ENCODE data around the gene MMP24OS.
A peak's percentile ranks its signal among the peaks of the same experiment; 100 is the strongest.
"Not testable (repeated sequence)": the region's sequence is repeated elsewhere in the genome, so short reads cannot be mapped to it uniquely, and the experiment has no call there.

The MMP24OS gene

DNA sequence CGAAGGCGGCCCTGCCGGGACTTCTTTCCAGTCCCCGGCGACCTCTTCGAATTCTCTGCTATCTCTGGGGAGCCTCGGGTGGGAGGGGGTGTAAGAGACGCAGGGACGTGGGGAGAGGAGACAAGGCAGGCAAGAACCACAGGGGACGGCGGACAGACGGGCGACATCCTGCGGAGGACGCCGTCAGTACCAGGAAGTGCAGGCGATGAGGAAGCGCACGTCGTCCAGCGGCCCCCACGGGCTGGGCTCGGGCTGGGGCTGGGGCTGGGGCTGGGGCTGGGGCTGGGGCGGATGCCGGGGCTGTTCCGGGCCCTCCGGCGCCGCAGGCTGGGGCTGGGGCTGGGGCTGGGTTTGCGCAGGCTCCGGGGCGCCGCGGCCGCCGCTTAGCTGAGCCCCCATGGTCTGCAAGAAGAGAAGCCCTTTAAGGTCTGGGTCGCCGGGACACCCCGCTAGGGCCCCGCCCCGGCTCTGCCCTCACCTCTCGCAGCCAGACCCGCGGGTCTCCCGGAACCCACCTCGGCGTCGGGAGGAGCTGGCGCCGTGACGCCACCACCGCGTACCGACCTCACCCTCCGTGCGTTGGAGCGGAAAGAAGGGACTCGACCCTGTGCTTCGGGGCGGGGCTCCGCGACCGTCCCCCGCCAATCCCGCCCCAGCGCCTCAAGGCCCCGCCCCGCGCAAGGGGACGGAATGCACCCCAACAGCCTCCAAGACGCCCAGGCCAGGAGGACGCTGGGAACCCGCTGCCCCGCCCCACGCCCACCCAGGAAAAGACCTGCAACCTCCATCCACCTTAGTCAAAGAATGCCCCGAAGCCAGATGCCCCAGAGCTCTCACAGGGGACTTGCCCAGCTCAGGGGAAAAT is at the start of gene MMP24OS:
Gene MMP24OS (minus strand): TSS at position 592 of the 865 bp plus-strand sequence. CDS start 193 bp downstream, at position 399.
- peak; percentile 78 to 85 for DNase-seq (ENCODE audit: low read depth in 2 of 2)

DNA sequence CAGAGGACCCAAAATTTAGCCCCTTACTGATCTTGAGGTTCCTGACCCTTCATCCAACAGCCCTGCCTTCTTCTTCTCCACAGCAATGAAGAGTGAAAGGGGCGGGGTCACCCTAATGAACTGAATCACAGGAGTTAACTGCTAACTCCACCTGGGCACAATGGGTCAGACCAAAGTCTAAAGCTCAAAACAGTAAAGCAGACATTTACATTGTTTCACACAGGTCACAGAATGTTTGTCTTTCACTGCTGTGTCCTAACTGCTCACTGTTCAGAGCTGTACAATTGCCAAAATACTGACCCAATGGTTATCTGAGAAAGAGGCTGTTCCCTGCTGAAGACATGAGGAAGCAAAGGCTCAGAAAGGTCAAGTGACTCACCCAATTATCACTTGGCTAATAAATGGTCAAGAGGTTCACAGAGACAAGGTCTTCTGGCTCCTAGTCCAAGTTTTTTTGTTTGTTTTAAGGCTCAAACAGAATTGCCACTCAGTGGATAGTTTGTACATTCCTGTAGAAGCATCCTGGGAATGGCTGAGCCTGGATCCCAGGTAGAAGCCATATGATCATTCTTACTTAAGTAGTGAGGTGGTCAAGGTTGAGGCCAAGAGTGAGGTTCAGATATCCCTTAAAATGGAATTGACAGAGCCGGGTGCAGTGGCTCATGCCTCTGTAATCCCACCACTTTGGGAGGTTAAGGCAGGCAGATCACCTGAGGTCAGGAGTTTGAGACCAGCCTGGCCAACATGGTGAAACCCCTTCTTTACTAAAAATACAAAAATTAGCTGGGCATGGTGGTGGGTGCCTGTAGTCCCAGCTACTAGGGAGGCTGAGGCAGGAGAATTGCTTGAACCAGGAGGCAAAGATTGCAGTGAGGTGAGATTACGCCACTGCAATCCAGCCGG is 49.4 kb upstream of the MMP24OS start:
- DNase-seq (ENCODE audit: low read depth in 2 of 2) = no peak

DNA sequence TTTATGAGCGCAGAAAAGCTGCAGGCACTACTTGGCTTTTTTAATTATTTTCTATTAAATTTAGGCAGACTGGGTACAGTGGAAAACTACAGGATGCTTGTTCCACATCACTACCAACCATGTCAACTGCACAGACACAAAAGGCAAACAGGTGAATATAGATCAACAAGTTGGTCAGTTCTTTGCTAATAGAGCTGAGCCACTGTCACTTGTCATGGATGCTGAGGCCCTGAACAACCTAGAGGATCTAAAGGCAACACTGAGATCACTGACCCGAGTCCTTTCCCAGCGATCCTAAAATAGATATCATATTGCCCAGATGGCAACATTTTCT is 48.8 kb upstream of the MMP24OS start:
- no peak for DNase-seq (ENCODE audit: low read depth in 2 of 2)

DNA sequence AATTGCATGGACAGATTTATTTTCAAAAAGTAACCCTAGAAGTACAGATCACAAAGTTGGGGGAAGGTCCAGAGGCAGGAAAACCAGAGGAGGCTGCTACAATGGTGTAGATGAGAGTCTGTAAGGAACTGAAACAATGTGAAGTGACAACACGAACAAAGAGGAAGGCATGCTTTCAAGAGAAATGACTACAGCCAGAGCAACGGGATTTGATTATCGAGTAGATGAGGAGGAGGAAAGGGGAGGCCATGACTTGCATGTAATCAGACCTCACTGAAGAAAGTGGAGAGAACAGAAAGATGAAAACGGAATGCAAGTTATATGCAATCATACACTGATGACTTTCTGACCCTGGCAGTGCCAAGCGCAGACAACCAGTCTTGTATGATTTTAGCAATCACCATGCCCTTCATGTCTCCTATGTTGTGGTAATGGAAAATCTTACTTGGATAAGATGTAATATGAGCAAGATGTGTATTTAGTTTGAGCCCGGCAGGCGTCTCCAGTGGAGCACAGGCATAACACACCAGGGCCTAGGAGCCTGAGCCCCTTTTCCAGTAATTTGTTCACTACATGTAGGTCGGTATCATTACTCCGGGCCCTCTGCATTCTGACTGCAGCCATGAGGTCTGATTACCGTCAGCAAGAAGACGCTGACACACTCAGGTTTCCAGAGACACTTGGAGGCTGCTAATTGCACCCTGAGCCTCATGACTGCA is 48.3 kb upstream of the MMP24OS start:
- DNase-seq (ENCODE audit: low read depth in 2 of 2) = no peak

DNA sequence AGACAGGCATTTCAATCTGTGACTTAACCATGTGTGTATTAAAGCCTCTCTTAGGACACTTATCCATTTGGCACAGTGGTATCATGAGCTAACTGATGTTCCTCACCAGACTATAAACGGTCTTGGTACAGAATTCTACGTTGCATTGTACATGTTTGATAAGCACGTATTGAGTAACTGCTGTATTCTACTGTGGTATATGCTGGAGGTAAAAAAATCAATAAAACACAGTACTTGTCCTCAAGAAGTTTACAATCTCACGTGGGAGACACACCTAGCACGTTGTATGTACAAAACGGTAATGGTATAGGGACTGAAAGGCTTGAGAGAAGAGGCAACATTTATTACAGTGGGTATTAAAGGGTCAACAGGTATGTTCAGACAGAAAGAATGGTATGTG is 47.5 kb upstream of the MMP24OS start:
- DNase-seq (ENCODE audit: low read depth in 2 of 2) = no peak

DNA sequence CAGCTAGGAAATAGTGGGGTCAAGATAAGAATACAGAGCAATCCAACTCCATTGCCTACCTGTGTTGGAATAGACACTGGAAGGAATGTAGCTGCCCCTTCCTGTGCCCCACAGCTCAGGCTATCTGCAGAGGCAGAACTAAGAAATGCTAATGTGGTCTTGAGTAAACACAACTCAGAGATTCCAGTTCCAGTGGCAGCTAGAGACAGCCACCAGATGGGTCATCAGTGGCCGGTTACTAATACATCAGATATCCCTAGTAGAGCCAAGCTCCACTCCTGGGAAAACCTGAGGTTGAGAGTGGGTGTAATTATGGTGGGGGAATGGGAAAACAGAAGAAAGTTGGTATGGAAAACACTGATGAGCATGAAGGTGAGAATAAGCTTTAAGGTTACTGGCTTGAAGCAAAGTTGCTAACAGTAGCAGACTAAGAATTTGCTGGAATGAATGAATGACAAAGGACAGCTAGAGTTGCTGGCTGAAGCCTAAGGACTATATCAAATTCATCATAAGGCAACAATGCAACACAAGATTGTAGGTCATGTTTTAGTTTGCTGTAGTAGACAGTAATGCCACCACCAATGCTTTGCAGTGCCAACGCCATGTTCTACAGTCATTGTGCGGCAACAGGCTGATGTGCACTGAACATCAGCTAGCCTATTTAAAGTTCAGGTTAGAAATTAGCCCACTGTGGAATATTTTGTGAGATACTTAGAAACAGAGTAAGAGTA is 42.6 kb upstream of the MMP24OS start:
- DNase-seq (ENCODE audit: low read depth in 2 of 2) = no peak

DNA sequence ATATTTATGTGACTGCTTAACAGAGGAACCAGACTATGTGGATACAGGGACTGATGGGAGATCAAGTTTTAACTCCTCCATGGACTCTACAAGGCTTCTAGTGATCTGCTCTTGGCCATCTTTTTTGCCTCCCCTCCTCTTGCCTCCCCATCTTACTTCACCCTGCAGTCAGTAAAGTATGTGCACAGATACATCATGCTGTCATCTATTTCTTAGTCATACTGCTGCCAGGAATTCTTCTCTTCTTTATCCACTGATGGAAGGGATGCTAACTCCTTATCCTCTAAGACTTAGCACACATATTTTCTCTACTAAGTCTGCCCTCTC is 41.9 kb upstream of the MMP24OS start:
- no peak for DNase-seq (ENCODE audit: low read depth in 2 of 2)

DNA sequence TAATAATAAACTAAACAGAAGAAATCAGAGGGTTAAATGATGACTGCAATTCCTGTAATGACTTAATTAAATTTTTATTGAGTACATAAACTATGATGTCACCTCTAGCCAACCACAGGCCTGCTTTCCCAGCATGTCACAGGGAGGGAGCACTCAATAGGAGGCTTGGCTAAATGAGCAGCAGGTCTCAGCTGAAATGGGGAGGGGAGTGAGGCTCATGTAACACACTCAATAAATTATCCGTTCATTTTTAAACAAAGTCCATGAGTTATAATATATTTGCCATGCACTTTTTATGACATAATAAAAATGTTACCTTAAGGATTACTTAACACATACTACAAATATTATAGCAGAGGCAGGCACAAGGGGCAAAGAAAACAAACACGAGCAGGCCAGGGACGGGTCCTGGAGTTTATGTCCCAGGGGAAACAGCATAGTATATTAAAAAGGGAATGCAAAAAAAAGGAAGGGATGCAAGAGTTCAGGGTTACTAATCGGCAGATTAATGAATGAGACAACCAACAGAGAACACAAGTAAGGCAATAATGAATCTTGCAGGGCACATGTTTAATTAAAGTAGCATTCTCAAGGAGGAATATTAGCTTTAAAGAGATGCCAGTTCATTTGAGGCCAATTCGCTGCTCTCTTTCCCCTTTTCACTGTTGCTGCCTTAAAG is 41.4 kb upstream of the MMP24OS start:
- DNase-seq (ENCODE audit: low read depth in 2 of 2) = no peak

DNA sequence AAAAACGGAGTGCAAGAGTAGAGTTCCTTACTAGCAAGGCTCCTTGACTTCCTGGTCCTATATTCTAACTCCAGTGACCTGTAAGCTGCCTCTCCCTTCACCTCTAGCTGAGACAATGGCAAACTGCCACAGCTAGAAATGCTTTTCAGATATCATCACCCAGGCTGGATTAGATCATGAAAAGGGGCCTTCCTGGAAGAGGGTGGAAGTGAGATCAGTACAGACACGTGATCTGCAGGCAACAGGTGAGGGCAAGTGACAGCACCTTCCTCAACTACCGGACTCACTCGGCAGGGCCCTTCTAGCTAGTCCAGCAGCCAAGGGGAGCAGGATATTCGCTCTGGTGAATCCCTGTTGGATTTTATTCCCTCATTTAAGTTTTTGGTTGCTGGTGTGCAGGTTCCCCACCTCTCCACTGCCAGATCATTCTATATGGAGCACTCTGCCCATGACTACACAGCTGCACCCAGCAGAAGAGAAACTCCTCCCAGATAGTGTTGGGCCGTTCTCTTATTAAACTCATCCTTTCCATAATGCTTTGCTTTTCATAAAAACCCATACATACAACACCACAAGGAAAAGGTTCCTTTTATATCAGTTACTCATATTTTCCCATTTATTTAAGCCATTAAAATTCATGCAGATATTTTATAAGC is 40.7 kb upstream of the MMP24OS start:
- DNase-seq (ENCODE audit: low read depth in 2 of 2) = no peak

DNA sequence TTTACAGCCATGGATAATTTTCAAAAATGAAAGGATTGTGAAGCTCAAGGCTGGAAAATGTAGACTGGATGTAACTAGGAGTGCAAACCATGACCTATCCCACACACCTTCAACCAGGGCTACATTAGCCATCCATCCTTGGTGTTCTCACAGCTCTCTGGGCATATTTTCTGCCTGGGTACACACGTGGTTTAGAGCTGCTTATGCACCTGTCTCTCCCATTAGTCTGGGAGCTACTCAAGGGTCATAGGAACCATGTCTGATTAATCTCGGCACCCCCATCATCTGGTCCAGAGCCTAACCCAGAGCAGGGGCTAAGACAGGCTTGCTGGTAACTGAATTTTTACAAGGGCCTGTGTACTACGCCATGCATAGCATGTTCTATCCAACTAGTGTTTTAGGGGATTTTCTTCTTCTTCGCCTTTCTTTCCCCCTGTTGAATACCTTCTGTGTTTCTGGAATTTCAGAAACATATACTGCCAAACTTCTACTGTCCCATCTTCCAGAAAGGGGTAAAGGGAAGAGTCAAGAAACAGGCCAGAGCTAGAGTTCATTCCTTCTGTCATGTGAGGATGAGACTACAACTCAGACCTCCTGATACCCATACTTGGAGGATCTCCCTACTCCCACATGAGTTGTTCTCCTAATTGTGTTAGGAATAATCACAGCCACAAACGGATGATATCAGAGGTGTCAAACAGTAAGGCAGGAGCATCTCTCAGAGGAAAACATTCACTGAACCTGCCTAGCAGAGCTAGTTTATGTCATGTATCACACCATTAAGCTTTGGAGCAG is 39.7 kb upstream of the MMP24OS start:
- DNase-seq (ENCODE audit: low read depth in 2 of 2) = no peak

DNA sequence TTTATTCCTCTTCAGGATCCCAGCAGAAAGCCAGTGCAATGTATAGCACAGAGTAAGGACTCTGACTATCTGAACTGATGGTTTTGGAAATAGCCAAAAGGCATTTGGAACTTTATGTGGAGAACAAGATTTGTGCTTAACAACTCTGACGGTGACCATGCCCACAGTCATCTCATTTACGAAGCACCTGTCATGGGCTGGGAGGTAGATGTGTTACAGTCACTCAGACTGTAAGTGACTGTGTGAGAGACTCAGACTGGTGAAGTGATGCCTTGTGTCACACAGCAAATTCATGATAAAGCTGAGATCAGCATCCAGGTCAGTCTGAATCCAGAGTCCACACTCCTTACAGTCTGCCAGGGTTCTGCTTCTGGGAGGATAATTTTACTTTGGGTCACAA is 38.2 kb upstream of the MMP24OS start:
- DNase-seq (ENCODE audit: low read depth in 2 of 2) = no peak

DNA sequence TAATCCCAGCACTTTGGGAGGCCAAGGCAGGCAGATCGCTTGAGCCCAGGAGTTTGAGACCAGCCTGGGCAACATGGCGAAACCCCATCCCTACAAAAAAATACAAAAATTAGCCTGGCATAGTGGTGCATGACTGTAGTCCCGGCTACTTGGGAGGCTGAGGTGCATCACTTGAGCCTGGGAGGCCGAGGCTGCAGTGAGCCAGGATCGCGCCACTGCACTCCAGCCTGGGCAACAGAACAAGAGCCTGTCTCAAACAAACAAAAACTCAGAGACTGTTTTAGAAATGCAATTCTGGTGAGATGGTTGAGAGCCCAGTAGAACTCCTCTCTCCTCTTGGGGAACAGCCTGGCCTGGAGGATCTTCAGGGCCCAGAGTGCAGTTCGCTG is 37.7 kb upstream of the MMP24OS start:
- not testable (repeated sequence) for DNase-seq (ENCODE audit: low read depth in 2 of 2)

DNA sequence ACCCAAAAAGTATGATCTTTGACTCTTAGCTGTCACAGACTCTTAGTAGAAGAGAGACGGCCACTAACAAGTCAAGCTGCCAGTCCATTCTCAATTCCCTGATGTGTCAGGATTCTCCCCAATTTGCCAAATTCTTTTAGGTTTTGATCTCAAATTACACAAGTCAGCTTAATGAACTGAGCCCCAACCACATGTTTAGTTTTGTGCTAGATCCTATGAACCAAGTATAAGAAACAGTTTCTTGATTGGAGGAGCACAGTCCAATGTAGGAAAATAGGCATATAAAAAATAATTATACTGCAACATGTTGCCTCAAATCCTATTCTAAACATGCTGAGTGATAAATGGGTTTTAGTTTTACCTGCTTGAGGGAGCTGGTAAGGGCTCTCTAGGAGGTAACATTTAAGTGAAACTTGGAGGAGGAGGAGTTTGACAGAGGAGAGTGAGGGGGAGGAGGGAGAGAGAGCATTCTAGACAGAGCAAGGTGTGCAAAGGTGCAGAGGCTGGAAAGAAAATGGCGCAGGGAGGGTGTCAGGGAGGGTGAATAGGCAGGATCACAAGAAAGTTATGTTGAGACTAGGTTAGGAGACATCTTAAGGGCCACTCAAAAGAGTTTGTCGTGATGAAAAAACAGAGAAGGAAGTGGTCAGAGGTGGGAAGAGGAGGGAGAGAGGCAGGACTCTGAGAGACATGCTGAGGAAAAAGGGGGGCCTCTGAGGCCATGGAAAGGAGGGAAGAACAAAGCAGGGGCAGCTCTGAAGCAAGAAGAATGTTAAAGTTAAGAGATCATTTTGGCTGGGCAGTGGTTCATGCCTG is 37.1 kb upstream of the MMP24OS start:
- no peak for DNase-seq (ENCODE audit: low read depth in 2 of 2)

DNA sequence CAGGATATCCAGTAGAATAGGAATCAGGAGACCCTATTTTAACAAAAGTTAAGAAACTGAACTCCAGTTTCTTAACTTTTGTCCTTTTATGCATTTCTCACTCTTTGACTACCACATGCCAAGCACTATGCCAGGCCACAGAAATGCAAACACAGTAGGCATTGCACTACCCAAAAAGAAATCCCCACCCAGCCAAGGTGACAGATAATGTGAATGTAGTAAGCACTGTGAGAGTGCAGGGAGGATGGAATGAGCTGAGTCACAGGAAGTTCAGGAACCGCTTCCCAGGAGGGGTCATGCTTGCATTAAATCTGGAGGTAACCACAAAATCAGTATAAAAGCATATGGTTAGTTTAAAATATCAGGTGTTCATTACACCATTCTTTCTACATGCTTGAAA is 34.4 kb upstream of the MMP24OS start:
- DNase-seq (ENCODE audit: low read depth in 2 of 2) = no peak

DNA sequence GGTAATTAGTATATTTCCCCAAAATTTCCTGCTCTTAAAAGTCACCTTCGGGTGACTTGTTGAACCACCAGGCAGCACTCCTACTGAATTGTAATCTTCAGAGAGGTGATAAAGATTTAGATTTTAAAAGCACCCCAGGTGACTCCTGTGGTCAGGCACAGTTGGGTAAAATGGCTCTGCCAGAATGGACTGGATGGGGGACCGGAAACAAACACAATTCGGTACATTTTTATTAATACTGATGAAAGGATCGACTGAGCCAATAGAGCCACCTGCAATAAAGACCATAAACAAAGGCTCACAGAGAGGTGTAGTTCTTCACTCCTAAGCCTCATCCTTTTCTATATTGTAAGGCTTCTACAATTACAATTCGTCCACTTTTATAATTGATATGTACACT is 33.9 kb upstream of the MMP24OS start:
- DNase-seq (ENCODE audit: low read depth in 2 of 2) = no peak

DNA sequence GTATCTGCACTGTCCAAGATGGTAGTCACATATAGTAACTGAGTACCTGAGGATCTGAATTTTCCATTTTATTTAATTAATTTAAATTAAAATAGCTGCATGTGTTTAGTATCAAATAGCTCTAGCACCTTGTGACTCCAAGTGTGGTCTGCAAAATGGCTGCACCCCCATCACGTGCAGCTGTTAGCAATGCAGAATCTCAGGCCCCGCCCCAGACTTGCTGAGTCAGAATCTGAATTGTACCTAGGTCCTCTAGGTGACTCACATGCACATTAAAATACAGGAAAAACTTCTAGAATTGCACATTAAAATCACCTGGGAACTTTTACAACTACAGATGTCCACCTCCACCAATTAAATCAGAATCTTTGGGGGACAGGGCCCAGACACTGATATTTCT is 33.5 kb upstream of the MMP24OS start:
- peak in 1 of 2 donors; percentile 49 for DNase-seq (ENCODE audit: low read depth in 2 of 2)

DNA sequence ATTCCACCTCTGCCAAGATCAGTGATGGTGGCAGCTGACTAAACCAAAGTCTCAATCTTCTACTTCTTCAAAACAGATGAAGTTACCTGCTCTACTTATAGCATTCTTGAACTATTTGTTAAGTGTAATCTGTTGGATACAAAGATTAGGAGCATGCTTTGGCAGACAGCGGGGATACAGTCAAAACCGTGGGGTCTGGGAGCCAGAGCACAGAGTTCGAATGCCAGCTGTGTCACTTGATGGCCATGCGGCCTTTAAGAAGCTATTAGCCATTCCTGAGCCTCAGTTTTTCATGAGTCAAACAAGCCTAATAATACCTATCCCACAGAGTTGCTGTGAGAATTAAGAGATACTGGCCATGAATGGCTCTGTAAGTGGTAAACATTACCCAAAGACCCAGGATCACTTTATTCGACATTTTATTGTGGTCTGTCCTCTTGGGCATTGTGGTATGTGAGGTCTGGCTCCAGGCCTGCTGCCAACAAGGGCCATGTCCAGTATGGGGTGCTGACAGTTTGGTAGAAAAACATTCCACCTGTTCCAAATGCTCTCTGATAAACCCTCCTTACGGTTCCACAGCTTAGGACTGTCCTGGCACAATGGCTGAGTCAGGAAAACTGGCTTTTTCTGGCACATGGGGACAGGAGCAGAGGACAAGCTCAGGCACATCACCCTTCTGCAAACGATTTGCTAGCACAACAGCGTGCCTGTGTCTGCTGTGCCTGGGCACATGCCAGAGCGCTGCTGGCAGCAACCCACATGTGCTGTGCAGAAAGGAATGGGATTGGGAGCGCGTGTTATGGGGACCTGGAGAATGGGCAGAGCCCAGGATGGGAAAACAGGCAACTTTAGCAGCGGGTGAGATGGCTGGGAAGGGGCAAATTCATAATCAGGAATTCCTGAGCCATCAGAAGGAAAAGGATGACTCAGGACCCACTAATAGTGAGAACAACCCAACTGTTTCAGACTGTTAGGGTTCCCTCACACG is 30.0 kb upstream of the MMP24OS start:
- DNase-seq (ENCODE audit: low read depth in 2 of 2) = no peak

All from stimulated activated CD4-positive, alpha-beta T cell treated with anti-CD3 and anti-CD28 coated beads, Interleukin-1b, Interleukin-23, amount 100 ng/mL, for 4 hours (primary cell).